Liver (tissue), 9 donors: ENCODE measurements around the gene OLFM4. TPM values are rescaled to one million over a fixed set of nuclear protein-coding genes. Genes with fewer than 3 reads are reported as not detected.

Experiments used
- DNase-seq: peaks from one replicate; pipeline ENCODE4 v3.0.0-alpha.2; 2017; ENCODE audit warnings: low spot score
- H3K27ac ChIP-seq, 2 donors: one replicate each; pipeline ENCODE4 v1.7.0; 2013; ENCODE audit warnings: inconsistent platforms in 2 of 2, low read length in 2 of 2, control low read depth in 1 of 2, low read depth in 1 of 2, mild to moderate bottlenecking in 1 of 2
- H3K27me3 ChIP-seq, 4 donors: one replicate each; pipeline versions ENCODE4 v1.6.1 to v1.7.0; 2013; ENCODE audit warnings: low read length in 3 of 4, inconsistent platforms in 1 of 4, mild to moderate bottlenecking in 1 of 4, moderate library complexity in 1 of 4; ENCODE audit not compliant: control insufficient read depth in 4 of 4, insufficient read depth in 4 of 4
- H3K36me3 ChIP-seq, 4 donors: one replicate each; pipeline versions ENCODE4 v1.6.1 to v1.7.0; 2013; ENCODE audit warnings: low read length in 3 of 4, mild to moderate bottlenecking in 3 of 4, low read depth in 1 of 4, moderate library complexity in 1 of 4; ENCODE audit not compliant: control insufficient read depth in 4 of 4, insufficient read depth in 3 of 4
- H3K4me1 ChIP-seq, 4 donors: one replicate each; pipeline versions ENCODE4 v1.6.1 to v1.7.0; 2013; ENCODE audit warnings: low read length in 3 of 4, mild to moderate bottlenecking in 3 of 4, moderate library complexity in 1 of 4; ENCODE audit not compliant: control insufficient read depth in 4 of 4, insufficient read depth in 4 of 4
- H3K4me3 ChIP-seq, 3 donors: one replicate each; pipeline versions ENCODE4 v1.6.1 to v1.7.0; 2013; ENCODE audit warnings: low read length in 3 of 3, control low read depth in 1 of 3, low read depth in 1 of 3, mild to moderate bottlenecking in 1 of 3
- H3K9ac ChIP-seq, 2 donors: one replicate each; pipeline ENCODE4 v1.7.0; 2013; ENCODE audit warnings: low read length in 2 of 2, mild to moderate bottlenecking in 2 of 2, moderate library complexity in 2 of 2, control low read depth in 1 of 2, low read depth in 1 of 2
- H3K9me3 ChIP-seq, 4 donors: one replicate each; pipeline versions ENCODE4 v1.6.1 to v1.7.0; 2013; ENCODE audit warnings: low read length in 3 of 4; ENCODE audit not compliant: control insufficient read depth in 4 of 4
- ATF3 ChIP-seq: IDR thresholded peaks from 2 replicates; pipeline ENCODE4 v1.6.1; 2016; ENCODE audit warnings: antibody characterized with exemption
- CTCF ChIP-seq: fragments of 150-350 bp; IDR thresholded peaks from 2 replicates; pipeline ENCODE4 v1.5.1; 2017; ENCODE audit warnings: improper control_type of control experiment, low read depth, low read length; ENCODE audit not compliant: missing input control
- EGR1 ChIP-seq, 2 donors: IDR thresholded peaks; 2 replicates each; pipeline ENCODE4 v1.6.1; 2016 to 2018; ENCODE audit warnings: antibody characterized with exemption in 2 of 2, low read depth in 2 of 2
- FOXA1 ChIP-seq: IDR thresholded peaks from 2 replicates; pipeline ENCODE4 v1.6.1; 2016; ENCODE audit warnings: antibody characterized with exemption
- FOXA2 ChIP-seq: IDR thresholded peaks from 2 replicates; pipeline ENCODE4 v1.6.1; 2016; ENCODE audit warnings: antibody characterized with exemption
- GABPA ChIP-seq, 2 donors: IDR thresholded peaks in 1 of 2; conservative IDR thresholded peaks in 1 of 2; 2 replicates each; pipeline ENCODE4 v1.6.1; 2016; ENCODE audit warnings: antibody characterized with exemption in 2 of 2, mild to moderate bottlenecking in 1 of 2, moderate library complexity in 1 of 2
- HNF4A ChIP-seq, 2 donors: conservative IDR thresholded peaks; 2 replicates each; pipeline ENCODE4 v1.6.1; 2016; ENCODE audit warnings: antibody characterized with exemption in 2 of 2, mild to moderate bottlenecking in 2 of 2
- HNF4G ChIP-seq: IDR thresholded peaks from 2 replicates; pipeline ENCODE4 v1.6.1; 2016; ENCODE audit warnings: antibody characterized with exemption
- JUND ChIP-seq, 2 donors: IDR thresholded peaks; 2 replicates each; pipeline ENCODE4 v1.6.1; 2016; ENCODE audit warnings: antibody characterized with exemption in 2 of 2
- MAX ChIP-seq: IDR thresholded peaks from 2 replicates; pipeline ENCODE4 v1.6.1; 2016; ENCODE audit warnings: antibody characterized with exemption
- NR2F2 ChIP-seq: IDR thresholded peaks from 2 replicates; pipeline ENCODE4 v1.6.1; 2016; ENCODE audit warnings: antibody characterized with exemption
- RAD21 ChIP-seq, 2 donors: IDR thresholded peaks; 2 replicates each; pipeline ENCODE4 v1.6.1; 2016; ENCODE audit warnings: antibody characterized with exemption in 2 of 2, mild to moderate bottlenecking in 2 of 2
- REST ChIP-seq: IDR thresholded peaks from 2 replicates; pipeline ENCODE4 v1.6.1; 2016; ENCODE audit warnings: antibody characterized with exemption, mild to moderate bottlenecking
- RXRA ChIP-seq, 2 donors: IDR thresholded peaks; 2 replicates each; pipeline ENCODE4 v1.6.1; 2017 to 2018; ENCODE audit warnings: antibody characterized with exemption in 2 of 2, mild to moderate bottlenecking in 1 of 2
- SP1 ChIP-seq: IDR thresholded peaks from 2 replicates; pipeline ENCODE4 v1.6.1; 2018; ENCODE audit warnings: antibody characterized with exemption, mild to moderate bottlenecking
- TAF1 ChIP-seq: conservative IDR thresholded peaks from 2 replicates; pipeline ENCODE4 v1.6.1; 2016; ENCODE audit warnings: antibody characterized with exemption, mild to moderate bottlenecking
- YY1 ChIP-seq: IDR thresholded peaks from 2 replicates; pipeline ENCODE4 v1.6.1; 2016; ENCODE audit warnings: antibody characterized with exemption, mild to moderate bottlenecking
- ZBTB33 ChIP-seq: IDR thresholded peaks from 2 replicates; pipeline ENCODE4 v1.6.1; 2016; ENCODE audit warnings: antibody characterized with exemption
- WGBS: extraction: QIAGEN DNeasy Blood & Tissue Kit; methylation state at CpG from one replicate; pipeline ENCODE4 v1.1.7; 2013; 5-methylcytosine and 5-hydroxymethylcytosine counted together
- polyA plus RNA-seq, 2 donors: library from polyadenylated mRNA; stranded (reverse) in 1 of 2; unstranded in 1 of 2; fragments of 200-250 nt in 1 of 2; fragments of >200 nt in 1 of 2; fragmentation: Nextera tagmentation in 1 of 2; extraction: Ambion mirVana in 1 of 2; gene quantifications; one replicate each; pipeline versions ENCODE4 v1.2.1 to v1.2.3, GENCODE V29; 2013 to 2015
- total RNA-seq, 2 donors: library from RNA; depleted of rRNA; stranded (reverse); fragments of >200 nt; gene quantifications; one replicate each; pipeline ENCODE4 v1.2.3, GENCODE V29; 2014
- donor health status: healthy.
- donor health status: healthy.
- donor health status: healthy.
- donor health status: healthy.
- donor health status: healthy.

The OLFM4 gene
- total and polyA plus RNA-seq, 4 donors: under 0.01 to 8.0 (median 0.66) TPM; not detected in 1

GRCh38 chr13:53042877-53043276, 14.3 kb downstream of the OLFM4 start:
- Histone ChIP-seq H3K9me3 (no peaks in the 10 kb centered on the region), H3K36me3 (no peaks in the 10 kb centered on the region), H3K27ac (no peak overlapping the region), H3K9ac (no peak overlapping the region), H3K4me3 (no peak overlapping the region), H3K27me3 (peaks cover 0 to 2% (median under 1%) of the 10 kb centered on the region in 4 donors), H3K4me1 (no peaks in the 10 kb centered on the region)
- no peak for DNase-seq
- no peak for TF ChIP-seq RXRA (IDR thresholded peaks at IDR 0.05)
- TF ChIP-seq SP1: no peak
- TF ChIP-seq GABPA (IDR thresholded peaks at IDR 0.05 in 1 of 2, conservative IDR thresholded peaks at IDR 0.05 in 1 of 2): no peak
- TF ChIP-seq RAD21 (IDR thresholded peaks at IDR 0.05): no peak
- no peak for TF ChIP-seq ATF3
- no peak for TF ChIP-seq ZBTB33
- TF ChIP-seq FOXA1: no peak
- TF ChIP-seq TAF1: no peak
- TF ChIP-seq MAX: no peak
- TF ChIP-seq FOXA2: no peak
- no peak for TF ChIP-seq NR2F2
- no peak for TF ChIP-seq CTCF
- TF ChIP-seq HNF4A (conservative IDR thresholded peaks at IDR 0.05): no peak
- no peak for TF ChIP-seq YY1
- TF ChIP-seq EGR1 (IDR thresholded peaks at IDR 0.05; ENCODE audit: low read depth in 2 of 2): no peak
- WGBS: 62% methylated on average over 4 of the region's 4 CpGs

- H3K27me3 ChIP-seq: peaks cover 0 to 2% (median 0%) of the 10 kb centered on the region in 4 donors
- H3K9ac ChIP-seq: no peak overlapping the region
- H3K9me3 ChIP-seq: no peaks in the 10 kb centered on the region
- TF ChIP-seq NR2F2: no peak
- no peak for TF ChIP-seq EGR1 (IDR thresholded peaks at IDR 0.05; ENCODE audit: low read depth in 2 of 2)
- no peak for TF ChIP-seq REST
- TF ChIP-seq JUND (IDR thresholded peaks at IDR 0.05): no peak
- TF ChIP-seq CTCF: no peak
- no peak for TF ChIP-seq RAD21 (IDR thresholded peaks at IDR 0.05)
- no peak for TF ChIP-seq RXRA (IDR thresholded peaks at IDR 0.05)
- TF ChIP-seq FOXA1: no peak
- no peak for TF ChIP-seq TAF1
- TF ChIP-seq FOXA2: no peak
- TF ChIP-seq HNF4G: no peak
- H3K36me3 ChIP-seq: no peaks in the 10 kb centered on the region
- H3K27ac ChIP-seq: no peak overlapping the region
- no peak overlapping the region for H3K4me3 ChIP-seq
- H3K4me1 ChIP-seq: no peaks in the 10 kb centered on the region
- no peak for DNase-seq
- WGBS: 39% methylated on average over 2 of the region's 2 CpGs
Measured at GRCh38 chr13:53043398-53043797, 14.8 kb downstream of the OLFM4 start.
